Right renal pelvis (tissue), 4 donors: ENCODE measurements around the gene PGRMC1. TPM values are rescaled to one million over a fixed set of nuclear protein-coding genes. Genes with fewer than 3 reads are reported as not detected.
A peak's percentile ranks its signal among the peaks of the same experiment; 100 is the strongest.
"Not testable (repeated sequence)": the region's sequence is repeated elsewhere in the genome, so short reads cannot be mapped to it uniquely, and the experiment has no call there.

Experiments
- DNase-seq, 4 donors: peaks; one replicate each; pipeline ENCODE4 v3.0.0-alpha.2; 2013; ENCODE audit warnings: low read depth in 4 of 4, low spot score in 3 of 4, missing footprints in 1 of 4
- polyA plus RNA-seq, 4 donors: library from polyadenylated mRNA; unstranded; fragments of 120-200 nt; gene quantifications; one replicate each; pipeline ENCODE4 v1.2.1, GENCODE V29; 2013; ENCODE audit not compliant: insufficient read length in 4 of 4

The PGRMC1 gene
- polyA plus RNA-seq, result 100 to 1,000 TPM; 293 to 346 (median 313) TPM

DNA sequence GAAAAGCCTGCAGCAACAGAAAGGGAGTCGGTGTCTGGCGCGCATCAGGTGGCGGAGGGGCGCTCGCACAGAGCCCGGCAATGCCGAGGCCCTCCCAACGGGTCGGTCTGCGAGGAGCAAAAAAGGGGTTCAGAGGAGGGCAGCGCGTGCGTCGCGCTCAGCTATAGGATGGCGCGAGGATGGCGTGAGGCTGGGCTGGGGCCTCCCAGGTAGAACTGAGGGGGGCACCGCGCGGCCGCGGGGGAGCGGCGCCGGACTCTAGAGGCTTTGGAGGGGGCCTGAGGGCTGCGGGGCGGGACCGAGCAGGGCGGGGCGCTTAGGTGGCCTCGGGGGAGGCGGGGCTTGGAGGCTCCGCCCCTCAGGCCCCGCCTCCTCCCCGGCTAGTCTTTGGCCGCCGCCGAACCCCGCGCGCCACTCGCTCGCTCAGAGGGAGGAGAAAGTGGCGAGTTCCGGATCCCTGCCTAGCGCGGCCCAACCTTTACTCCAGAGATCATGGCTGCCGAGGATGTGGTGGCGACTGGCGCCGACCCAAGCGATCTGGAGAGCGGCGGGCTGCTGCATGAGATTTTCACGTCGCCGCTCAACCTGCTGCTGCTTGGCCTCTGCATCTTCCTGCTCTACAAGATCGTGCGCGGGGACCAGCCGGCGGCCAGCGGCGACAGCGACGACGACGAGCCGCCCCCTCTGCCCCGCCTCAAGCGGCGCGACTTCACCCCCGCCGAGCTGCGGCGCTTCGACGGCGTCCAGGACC is at the start of gene PGRMC1:
TSS of gene PGRMC1 (plus strand) at position 414 of the 751 bp plus-strand sequence. CDS start at position 493, 79 bp downstream.
- DNase-seq, result peak in 3 of 4 donors; percentile 62 to 71 (median 67)

DNA sequence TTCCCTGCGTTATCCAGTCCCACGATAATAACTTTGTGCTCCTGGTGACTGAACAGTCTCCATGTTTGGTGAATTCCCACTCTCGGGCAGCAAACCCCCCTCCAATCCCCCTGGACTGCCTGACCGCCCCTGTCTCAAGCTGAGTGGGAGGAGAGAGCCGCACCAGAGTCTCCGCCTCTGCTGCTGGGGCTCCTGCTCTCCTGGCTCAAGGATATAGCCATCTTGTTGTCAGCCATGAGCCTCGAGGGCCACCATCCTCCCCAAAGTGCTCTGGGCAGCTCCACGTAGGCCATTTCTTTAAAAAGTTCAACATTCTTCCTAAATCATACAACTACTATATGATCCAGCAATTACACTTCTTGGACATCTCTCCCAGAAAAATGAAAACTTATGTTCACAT is 49.3 kb upstream of the PGRMC1 start:
- DNase-seq, result no peak

DNA sequence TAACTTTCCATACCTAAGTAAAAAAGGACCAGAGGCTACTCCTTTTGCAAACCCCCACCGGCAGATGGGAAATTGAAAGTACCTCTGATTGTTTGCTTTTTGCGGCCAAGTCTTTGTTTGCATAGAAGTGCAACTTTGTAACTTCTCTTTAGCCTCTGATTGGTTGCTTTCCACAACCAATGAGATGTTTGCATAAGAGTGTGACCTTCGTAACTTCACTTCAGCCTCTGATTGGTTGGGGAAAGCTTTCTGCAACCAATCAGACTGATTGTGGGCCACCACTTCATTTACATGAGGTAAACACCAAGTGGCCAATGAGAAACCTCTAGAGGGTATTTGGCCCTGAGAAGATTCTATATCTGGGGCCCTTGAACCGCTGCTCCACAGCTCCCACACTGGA is 48.8 kb upstream of the PGRMC1 start:
- no peak for DNase-seq

DNA sequence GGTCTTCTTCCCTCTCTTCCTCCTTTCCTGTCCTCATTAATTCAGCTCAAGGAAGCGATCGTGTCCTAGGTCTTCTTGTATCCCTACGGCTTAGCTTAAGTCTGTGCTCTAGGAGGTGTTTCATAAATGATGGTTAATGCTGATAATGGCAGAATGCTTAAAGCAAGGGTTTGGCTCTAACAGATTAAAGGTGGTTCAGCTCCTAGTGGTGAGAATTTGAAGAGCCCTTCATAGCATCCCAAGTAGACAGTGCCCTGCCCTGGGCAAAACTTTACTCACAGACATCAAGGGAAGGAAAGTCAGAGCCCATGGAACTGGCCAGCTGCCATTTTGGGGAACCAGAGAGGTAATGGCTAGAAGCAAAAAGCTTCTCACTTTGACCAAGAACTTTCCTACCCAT is 47.0 kb upstream of the PGRMC1 start:
- DNase-seq, result no peak

DNA sequence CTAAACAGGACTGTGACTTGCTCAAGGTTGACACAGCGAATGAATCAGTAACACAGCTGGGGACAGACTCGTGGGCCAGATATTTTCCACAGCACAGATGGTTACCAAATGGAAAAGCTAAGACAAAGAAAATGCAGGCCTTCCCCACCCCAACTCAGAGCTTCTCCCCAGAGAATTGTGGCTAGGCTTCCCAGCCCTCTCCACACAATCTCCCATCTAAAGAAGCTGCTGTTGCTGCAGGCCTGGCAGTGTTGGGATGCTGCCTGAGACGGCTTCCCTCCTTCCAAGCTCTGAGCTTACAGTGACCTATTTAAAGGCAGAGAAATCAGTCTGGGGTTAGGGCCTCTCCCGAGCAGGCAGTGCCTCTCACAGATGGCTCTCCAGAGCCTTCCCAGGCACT is 46.5 kb upstream of the PGRMC1 start:
- no peak for DNase-seq

DNA sequence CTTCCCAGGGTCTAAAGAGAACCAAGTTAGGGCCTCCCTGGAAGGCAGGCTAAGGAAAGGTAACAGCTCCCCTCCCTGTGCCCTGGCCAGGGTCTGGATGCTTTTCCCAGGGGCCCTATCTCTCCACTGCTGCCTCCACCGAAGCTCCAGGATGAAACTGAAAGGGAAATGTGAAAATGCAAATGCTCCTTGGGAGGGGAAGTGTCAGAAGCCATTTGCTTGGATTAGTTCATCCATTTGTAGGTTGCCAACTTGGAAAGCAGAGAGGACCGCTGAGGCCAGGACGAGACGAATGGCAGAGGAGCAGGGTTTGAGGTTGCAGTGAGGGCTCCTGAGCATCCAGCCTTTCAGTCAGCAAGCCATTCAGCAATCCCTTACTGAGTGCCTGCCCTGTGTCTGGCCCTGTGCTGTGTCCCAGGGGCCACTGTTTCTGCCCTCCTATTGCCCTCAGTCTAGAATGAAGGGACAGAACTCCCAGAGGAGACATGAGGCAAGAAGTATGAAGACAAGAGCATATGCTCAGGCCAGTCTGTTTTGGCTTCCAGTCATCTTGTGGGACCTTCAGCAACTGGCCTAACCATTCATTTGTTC is 45.9 kb upstream of the PGRMC1 start:
- no peak for DNase-seq

DNA sequence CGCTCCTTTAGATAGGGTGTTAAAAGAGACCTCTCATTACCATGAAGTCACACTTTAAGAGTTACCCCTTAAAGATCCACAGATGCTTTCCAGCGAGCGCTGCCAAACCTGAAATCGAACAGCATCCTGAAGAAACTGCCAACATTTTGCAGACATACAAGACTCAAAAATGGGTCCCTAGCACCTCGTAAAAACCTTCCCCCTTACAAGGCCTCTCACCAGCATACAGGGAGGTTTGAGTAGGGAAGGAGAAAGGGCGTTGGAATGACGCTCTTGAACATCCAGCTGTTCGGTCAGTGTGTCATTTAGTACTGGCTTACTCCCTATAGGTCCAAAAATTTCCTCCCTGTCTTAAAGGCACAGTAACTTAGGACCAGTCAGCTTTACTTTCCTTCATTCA is 45.3 kb upstream of the PGRMC1 start:
- DNase-seq, result peak in 2 of 4 donors; percentile 26 to 32

DNA sequence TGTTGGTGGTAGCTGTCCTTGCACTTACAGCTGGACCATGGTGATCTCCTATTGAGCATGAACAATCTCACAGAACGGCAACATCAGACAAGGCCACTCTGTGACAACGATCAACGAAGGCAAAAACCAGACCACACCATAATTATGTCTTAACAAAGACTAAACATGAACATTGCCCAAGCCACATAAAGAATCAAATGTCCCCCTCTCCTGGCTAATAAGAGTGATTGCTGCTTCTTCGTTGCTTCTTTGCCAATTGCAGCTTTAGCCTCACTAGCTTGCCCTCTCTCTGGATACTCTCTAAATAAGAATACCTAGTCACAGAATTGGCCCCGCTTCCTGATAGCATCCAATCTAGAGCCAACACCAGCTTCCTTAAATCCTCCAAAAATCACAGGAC is 41.5 kb upstream of the PGRMC1 start:
- DNase-seq, result no peak

DNA sequence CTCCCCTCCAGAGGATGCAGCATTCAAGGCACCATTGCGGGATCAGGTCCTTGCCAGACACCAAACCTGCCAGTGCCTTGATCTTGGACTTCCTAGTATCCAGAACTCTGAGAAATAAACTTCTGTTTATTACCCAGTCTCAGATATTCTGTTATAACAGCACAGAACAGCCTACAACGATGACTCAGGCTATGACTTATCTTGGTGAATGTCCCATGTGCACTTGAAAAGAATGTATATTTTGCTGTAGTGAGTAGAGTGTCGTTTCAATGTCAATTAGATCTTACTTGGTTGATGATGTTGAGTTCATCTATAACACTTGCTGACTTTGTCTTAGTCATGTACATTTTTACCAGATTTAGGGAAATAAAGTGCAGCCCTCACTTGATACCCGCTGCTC is 34.5 kb upstream of the PGRMC1 start:
- no peak for DNase-seq

DNA sequence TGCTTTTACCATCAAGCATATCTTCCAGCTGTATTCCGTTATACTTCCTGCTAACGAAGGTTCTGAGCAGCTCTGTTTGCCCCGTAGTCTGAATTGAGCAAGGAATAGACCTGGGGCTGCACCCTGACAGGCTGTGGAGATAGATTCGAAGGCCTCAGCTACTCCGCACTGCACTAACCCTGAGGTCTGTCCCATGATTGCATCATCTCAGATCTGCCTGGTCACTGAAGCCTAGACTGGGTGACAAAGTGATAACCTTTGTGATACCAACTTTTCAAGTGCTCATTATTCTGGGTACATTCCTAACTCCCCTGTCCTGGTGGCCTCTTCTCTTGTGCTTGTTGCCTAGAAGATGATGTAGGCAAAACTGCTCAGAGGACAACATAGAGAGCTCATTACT is 29.9 kb upstream of the PGRMC1 start:
- DNase-seq, result no peak

DNA sequence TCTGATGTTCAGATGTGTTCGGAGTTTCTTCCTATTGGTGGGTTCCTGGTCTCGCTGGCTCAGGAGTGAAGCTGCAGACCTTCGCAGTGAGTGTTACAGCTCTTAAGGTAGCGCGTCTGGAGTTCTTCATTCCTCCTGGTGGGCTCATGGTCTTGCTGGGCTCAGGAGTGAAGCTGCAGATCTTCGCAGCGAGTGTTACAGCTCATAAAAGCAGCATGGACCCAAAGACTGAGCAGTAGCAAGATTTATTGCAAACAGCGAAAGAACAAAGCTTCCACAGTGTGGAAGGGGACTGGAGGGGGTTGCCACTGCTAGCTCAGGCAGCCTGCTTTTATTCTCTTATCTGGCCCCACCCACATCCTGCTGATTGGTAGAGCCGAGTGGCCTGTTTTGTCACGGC is 28.6 kb upstream of the PGRMC1 start:
- DNase-seq, result not testable (repeated sequence)

DNA sequence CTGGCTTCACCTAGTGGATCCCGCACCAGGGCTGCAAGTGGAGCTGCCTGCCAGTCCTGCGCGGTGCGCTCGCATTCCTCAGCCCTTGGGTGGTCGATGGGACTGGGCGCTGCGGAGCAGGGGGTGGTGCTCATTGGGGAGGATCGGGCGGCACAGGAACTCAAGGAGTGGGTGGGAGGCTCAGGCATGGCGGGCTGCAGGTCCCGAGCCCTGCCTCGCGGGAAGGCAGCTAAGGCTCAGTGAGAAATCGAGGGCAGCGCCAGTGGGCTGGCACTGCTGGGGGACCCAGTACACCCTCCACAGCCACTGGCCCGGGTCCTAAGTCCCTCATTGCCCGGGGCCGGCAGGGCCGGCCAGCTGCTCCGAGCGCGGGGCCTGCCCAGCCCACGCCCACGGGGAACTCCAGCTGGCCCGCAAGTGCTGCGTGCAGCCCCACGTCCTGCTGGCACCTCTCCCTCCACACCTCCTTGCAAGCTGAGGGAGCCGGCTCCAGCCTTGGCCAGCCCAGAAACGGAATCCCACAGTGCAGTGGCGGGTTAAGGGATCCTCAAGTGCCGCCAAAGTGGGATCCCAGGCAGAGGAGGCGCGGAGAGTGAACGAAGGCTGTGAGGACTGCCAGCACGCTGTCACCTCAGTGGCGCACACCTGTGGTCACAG is 27.6 kb upstream of the PGRMC1 start:
- no peak for DNase-seq

DNA sequence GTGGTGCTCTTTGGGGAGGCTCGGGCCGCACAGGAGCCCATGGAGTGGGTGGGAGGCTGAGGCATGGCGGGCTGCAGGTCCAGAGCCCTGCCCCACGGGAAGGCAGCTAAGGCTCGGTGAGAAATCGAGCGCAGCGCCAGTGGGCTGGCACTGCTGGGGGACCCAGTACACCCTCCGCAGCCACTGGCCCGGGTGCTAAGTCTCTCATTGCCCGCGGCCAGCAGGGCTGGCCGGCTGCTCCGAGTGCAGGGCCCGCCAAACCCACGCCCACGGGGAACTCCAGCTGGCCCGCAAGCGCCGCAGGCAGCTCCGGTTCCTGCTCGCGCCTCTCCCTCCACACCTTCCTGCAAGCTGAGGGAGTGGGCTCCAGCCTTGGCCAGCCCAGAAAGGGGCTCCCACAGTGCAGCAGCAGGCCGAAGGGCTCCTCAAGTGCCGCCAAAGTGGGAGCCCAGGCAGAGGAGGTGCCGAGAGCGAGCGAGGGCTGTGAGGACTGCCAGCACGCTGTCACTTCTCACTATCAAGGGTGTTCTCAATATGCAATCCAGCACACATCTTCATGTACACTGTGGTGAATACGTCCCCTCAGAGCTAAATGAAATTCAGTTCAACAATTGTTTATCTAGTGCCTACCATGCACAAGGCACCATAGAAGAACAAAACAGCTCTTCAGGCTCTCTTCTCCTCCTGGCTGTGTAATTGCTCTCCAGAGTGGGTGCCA is 25.0 kb upstream of the PGRMC1 start:
- not testable (repeated sequence) for DNase-seq

DNA sequence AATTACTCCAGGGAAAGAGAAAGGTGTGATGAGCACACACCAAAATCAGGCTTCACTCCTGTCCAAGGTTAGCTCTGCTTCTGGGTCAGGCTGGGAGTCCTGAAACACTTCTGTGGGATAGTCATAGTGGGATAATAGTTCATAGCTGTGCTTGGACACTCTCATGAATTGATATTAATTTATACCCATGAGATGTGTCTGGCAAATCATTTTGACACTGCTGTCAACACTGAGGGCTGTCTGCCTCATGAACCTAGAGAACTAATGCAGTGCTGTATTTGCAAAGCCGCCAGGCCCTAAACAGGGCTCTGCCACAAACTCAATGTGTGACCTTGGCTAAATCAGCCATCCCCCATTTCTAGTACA is 24.5 kb upstream of the PGRMC1 start:
- no peak for DNase-seq

DNA sequence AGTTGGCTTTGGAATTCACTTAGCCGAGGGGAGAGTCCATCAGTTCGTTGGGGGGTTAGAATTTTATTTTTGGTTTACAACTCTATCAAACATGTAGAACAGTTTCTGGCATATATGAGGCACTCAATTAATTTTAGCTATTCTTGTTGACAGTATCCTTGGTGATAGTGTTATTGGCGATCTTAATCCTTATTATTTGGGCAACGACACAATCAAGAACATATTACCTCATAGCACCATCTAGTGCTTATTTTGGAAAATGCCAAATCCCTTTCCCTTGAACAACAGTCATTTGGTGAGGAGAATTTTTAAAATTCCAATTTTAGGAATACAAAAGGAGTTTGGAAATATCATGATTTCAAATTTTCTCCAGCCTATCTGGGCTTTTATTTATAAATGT is 17.9 kb upstream of the PGRMC1 start:
- no peak for DNase-seq

DNA sequence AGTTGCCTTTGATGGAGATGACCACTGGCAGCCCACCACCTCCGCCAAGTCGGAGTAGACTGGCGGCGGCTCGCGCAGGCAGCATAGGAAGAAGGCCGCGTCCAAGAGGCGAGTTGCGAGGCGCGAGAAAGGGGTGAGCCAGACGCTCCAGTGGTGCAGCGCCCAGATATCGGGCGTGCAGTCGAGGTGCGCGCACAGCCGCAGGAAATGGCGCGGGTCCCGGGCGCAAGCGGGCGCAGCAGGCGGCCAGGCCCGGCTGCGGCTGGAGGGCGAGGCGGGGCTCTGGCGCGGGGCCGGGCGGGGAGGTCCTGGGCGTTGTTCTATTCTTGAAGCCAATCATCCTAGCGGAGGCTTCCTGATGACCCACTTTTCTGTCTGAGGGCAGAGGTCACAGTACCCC is 13.2 kb upstream of the PGRMC1 start:
- no peak for DNase-seq

DNA sequence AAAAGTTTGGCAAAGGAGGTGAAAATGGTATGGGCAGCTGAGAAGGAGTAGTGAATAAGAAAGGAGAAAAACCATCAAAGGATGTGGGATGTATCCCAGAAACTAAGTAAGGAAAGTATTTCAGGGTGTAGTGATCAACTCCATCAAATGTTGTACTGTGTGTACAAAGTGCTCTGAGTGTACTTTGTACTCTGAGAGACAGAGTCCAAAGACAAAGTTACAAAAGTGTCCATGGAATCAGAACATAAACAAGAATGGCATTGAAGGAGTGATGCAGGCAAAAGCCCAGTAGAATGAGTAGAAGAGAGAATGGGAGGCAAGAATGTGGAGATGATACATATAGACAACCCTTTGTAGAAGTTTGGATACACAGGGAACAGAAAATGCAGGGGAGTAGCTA is 12.3 kb upstream of the PGRMC1 start:
- no peak for DNase-seq

DNA sequence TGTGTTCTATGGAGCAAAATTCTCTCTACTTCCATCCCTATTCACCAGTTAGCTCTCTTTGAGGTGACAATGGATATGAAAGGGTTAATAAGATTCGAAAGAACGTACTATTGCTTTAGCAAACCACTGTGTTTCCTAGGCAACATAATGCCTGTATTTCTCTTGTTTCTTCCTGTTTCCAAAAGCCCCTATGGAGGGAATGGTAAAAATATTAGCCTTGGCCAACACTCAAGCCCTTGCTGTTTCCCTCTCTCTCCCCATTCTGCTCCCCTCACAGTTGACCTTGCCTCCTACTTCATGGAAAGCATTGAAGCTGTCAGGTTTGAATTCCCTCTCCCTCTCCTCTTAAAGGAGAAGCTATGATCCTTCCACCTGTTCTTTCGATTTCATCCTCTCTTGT is 9.6 kb upstream of the PGRMC1 start:
- DNase-seq, result peak in 1 of 4 donors; percentile 49

DNA sequence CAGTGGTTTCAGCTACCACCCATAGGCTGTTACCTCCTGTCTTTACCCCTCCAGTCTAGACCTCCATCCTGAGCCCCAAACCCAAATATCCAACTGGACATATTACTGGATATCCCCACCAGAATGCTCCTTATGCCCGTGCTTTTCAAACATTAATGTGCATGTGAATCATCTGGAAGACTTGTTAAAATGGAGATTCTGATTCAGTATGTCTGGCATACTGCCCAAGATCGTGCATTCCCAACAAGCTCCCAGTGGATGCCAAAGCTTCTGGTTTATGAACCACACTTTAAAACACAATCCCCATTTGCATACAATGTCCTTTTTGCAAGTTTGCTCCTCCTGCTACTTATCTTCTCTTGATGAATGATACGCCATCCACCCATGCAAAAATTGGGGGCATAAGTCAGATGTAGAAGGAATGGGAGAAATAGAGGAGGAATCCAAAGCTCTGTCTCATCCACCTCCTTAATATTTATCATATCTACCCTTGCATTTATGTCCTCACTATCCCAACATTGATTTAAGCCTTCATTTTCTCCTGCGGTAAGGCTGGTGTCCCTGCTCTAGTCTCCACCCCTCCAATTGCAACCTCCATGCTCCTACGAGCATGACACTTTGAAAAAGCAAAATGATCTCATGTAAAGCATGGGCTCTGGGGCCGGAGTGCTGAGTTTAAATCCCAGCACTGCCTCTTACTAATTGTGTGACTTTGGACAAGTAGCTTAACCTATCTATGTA is 7.4 kb upstream of the PGRMC1 start:
- no peak for DNase-seq

DNA sequence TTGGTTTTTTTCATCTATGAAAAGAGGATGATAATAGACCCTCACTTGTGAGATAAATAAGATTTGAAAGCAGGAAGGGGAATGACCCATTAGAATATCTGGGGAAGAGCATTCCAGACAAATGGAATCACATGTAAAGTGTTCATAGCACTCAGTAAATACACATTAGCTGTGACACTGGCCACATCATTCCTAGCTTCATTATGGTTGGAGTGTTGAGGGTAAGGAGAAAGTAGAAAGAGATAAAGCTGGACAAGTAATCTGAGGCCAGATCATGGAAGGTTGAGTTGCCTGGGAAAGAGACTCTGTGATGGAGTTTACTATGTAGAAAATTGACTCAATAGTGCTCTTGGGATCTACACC is 6.9 kb upstream of the PGRMC1 start:
- DNase-seq, result no peak

DNA sequence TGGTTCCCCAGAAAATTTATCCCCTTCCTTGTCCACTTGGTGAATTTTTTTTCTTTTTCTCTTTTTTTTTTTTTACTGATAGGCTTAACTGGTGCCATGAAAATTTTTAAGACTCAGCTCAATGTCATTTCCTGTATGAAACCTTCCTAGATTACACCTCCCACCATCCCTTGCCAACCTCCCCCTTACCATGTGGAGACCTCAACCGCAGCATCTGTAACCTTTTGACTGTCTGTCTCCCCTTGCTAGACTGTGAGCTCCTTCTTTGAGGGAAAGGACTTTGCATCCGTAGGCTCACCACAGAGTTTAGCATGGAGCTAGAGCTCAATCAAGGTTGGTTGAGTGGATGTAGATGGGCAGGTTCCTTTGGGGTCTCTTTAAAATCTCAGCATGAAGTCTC is 5.2 kb upstream of the PGRMC1 start:
- DNase-seq, result no peak
